Cerebellar cortex (tissue), 1 donor: ENCODE data around the gene AK4.

ENCODE experiments used
- DNase-seq: peaks from one replicate; pipeline ENCODE4 v3.0.0-alpha.2; 2015; ENCODE audit warnings: low spot score

AK4 gene

DNA sequence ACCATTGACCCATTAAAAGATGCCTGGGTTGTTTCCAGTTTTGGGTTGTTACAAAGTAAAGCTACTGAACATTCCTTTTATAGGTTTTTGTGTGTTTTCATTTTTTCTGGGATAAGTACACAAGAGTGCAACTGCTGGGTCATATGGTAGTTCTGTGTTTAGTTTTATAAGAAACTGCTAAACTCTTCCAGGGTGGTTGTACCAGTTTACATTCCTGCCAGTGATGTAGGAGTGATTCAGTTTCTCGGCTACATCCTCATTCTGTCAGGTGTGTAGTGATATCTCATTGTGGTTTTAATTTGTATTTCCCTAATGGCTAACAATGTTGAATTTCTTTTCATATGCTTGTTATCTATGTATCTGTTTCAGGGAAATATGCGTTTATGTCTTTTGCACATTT, 102.8 kb downstream of the AK4 start:
- no peak for DNase-seq

DNA sequence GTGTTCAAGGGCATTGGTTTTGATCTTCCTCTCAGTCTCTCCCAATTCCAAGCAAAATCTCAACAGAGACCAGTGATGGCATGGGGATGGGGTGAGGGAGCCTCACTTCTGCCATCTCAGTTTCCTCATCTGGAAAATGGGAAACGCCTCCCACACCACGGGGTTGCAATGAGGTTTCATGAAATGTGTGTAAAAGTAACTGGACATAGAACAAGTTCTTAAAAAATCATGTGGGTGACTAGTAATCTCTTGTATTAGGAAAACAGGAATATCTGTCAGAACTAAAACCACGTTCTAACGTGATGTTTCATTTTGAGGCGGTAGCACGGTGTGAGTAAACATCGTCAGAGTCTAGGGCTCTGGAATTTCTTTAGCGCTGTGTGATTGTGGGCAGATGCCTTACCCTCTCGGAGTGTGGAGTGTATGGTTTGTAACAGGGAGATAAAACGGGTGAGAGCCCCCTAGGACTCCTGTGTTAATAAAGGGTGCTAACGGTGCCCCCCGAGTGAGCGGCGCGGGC, 105.9 kb downstream of the AK4 start:
- DNase-seq = no peak

- DNase-seq = peak; percentile 69
Measured at GRCh38 chr1:65254320-65255034, 106.5 kb downstream of the AK4 start.

- peak; percentile 65 for DNase-seq
Measured at GRCh38 chr1:65255035-65255655, 107.1 kb downstream of the AK4 start.

GRCh38 chr1:65255656-65256050, 107.7 kb downstream of the AK4 start:
- no peak for DNase-seq

DNA sequence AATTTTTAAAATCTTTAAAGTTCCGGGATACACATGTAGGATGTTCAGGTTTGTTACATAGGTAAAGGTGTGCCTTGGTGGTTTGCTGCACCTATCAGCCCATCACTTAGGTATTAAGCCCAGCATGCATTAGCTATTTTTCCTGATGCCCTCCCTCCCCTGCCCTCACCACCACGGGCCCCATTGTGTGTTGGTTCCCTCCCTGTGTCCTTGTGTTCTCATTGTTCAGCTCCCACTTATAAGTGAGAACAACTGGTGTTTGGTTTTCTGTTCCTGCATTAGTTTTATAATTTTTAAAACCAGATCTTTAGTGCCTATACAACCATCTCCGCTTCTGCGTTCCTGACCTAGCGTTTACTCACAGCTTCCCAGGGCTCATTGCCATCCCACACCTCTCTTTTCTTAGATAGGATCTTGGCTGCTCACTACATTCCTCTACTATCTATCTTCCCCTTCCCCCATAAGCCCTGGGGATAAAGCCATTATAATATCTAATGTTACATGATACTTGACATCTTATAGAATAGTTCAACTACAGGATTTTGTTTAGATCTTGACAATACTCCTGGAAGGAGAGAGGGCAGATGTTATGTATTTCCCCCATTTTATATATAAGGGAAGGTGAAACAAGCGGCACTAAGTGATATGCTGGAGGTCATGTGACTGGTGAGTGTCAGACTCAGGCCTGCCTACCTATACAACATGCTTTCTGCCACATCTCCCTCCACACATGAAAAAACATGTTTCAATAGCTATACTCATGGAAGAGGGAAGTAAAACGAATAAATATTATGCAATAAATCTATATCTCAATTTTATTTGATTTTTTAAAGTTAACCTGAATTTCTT, 109.1 kb downstream of the AK4 start:
- DNase-seq = no peak

- DNase-seq = no peak
Measured at GRCh38 chr1:65258106-65258505, 110.1 kb downstream of the AK4 start.

DNA sequence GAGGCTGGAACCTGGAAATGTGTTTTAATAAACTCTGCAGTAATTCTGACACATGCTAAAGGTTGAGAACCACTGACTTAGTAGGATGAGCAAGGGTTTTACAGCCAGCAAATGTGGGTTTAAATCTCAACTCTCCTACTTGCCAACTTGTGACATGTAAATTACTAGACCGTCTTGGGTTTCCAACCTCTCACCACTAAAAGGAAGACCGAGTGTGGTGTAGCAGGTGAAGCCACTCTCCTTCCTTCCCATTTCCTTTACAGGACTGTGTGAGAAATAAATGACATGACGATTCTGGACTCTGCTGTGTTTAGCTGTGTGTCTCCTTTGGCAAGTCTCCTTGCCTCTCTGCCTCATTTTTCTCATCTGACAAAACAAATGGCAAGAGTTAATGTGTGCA, 111.8 kb downstream of the AK4 start:
- DNase-seq = no peak

DNA sequence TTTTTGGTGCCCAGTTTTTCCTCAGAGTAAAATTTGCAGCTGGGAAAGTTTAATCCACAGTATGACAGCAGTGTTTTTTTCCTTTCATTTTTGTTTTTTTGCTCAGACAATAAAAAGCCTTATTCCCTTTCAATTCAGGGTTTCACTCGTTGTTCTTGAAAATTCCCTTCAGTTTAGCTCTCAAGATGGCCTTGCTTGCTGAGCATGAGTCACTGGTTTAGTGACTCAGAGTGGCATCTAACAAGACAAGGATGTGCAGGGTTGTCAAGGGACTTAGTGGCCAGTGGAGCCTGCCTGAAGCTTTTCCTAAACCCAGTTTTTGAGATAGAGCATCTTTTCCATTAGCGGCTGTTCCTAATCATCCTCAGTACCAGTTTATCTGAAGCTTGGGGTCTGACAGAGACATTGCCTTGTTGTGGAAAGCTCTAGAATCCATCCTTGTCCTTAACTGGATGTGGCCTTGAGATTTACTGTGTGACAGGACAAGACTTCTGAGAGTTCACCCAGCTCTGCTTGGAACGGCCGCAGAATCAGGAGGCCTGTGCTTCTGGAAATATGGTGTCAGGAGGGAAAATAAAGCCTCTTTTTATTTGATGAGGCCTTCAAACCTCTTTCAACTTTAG, 113.0 kb downstream of the AK4 start:
- no peak for DNase-seq

DNA sequence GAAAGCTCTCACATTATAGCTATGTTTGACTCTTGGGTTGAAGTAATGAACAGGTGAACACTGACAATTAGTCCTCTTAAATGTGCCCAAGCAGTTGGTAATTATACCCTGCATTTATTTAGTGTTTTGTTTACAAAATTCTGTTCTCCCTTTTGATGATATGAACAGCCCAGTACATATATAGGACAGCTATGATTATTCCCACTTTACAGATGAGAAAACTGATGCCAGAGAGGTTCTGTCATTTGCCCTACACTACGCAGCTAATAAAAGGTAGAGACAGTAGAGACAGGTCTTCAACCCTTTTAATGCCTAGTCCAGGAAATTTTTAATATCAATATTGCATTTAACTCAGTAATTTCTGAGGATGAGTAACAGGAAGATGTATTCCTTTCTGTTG, 115.3 kb downstream of the AK4 start:
- DNase-seq = no peak

- DNase-seq = peak; percentile 96
Measured at GRCh38 chr1:65264197-65264929, 116.4 kb downstream of the AK4 start.

- DNase-seq = no peak
Measured at GRCh38 chr1:65265296-65265650, 117.3 kb downstream of the AK4 start.

- DNase-seq = peak; percentile 77
Measured at GRCh38 chr1:65265651-65266351, 117.8 kb downstream of the AK4 start.

- DNase-seq = no peak
Measured at GRCh38 chr1:65266476-65266875, 118.5 kb downstream of the AK4 start.

- DNase-seq = no peak
Measured at GRCh38 chr1:65267271-65267670, 119.3 kb downstream of the AK4 start.

DNA sequence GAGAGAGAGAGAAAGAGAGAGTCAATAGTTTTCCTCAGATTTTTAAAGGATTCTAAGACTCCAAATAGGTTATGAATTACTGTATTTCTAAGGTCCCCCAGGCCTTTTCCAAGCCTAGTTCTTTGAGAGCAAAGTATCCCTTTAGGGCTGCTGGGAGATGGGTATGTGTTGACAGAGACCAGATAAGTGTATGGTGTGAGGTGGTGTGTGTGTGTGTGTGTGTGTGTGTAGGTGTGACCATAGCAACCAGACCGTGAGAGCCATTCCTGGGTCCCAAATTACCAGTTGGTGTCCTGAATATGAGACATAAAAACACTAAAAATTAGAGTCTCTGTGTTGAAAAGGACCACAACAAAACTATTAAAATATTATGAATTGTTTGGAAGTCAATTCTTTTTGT, 119.7 kb downstream of the AK4 start:
- DNase-seq = no peak

DNA sequence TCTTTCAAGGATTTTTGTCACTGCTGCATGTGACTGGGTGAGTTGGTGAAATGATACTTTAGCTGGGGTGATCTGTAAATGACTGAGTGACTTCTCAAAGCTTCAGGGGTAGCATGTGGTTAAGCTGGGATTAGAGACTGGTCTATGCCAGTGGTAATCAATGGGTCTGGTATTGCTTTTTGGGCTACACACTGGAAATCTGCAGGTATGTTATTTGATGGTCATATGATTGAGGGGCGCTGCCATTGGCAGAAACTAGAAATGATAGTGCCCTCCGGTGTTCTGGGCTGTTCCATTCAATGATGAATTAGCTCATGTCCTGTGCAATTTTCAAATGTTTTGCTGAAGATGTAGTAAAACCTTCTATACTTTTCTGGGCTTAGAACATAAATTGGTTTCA, 121.6 kb downstream of the AK4 start:
- no peak for DNase-seq

DNA sequence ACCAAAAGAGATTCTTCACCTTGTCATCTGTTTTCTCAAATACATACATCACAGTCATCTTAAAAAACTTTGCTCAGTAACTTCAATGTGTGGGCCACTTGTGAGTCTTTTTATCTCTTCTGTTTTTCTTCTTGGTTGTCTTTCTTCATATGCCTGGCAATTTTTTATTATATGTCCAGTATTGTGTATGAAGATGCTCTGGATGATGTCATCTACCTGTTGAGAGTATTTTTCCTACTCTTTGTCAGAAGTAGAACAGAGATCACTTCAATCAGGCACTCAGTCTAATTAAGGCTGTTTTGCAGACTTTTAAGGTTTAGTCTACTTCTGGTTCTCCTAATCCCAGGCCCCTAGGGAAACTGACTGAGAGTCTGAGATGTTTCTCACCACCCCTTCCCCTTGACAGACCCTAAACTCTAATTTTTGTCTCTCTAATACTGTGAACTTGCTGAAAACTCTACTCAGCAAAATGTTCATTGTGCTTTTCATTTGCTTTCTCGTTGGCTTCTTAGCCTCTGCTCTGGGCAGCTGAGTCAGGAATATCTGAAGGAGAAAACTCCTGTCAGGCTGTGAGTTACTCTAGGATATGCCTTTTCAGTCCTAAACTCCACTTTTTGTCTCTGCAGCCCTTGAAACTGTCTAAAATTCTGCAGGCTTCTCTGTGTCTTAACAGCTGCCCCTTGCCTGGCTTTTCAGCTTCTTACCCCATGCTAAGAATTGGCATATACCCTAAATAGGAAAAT, 128.4 kb downstream of the AK4 start:
- no peak for DNase-seq

- DNase-seq = peak; percentile 42
Measured at GRCh38 chr1:65277605-65278347, 129.8 kb downstream of the AK4 start.
